HG03575 (cell line): ENCODE measurements around the gene RGL4.

Experiments
- ATAC-seq: cut with Tn5 transposase; IDR thresholded peaks from one replicate; pipeline ENCODE4 v1.9.1; 2021; ENCODE audit not compliant: unreplicated experiment, insufficient number of reproducible peaks, low FRiP score; ENCODE audit errors: extremely low read depth

The RGL4 gene

DNA sequence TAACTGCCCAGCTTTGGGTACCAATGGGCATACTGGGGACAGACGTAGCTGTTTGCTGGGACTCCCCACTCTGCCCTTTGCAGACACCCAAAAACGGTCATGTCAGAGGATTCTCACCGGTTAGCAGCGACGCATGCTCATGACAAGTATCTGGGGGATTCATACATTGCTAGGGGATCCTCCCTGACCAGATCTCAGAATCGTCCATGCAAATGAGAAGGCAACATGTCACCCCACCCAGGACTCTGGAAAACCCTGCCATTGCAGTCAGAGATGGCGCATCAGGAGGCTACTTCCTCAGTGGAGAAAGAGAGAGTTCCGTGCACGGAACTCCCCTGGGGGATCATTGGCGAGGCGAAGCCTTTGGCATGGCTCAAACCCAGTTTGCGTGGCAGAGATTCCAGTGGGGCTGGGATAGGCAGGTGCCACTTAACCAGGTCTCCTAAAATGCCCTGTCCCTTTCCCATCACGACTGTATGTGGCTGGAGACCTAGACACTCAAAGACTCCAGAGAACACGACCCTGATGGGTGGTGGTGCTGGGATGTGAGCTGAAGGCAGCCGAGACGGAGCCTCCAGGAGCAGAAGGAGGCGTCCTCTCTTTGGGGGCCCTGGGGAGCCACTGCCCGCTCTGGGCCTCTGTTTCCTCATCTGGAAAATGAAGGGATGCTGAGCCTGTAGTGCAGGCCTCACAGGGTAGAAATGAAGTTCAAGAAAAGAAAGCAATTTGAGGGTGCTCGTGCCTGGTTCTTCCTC lies 4.9 kb downstream of the RGL4 start:
- no peak for ATAC-seq

DNA sequence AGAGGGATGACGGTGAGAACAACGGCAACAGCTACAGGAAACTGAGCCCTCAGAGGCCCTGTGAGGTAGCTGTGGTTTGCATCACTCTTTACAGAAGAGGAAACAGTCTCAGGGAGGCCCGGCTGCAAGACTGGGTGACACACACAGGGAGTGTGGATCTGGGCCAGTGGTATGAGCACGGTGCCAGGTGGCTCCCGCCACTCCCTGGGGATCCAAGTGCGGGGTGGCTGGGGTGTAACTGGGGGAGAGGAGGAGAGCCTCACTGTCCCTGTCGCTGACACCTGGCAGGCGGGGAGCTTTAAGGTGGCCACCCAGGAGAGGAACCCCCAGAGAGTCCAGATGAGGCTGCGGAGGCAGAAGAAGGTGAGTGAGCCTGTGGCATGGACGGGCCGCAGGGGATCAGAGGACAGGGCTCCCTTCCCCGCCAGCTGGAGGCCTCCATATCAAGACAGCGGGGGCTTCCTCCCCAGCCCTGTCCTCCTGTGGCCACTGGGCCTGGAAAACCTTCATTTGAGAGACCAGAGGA lies 5.6 kb downstream of the RGL4 start:
- ATAC-seq: no peak

DNA sequence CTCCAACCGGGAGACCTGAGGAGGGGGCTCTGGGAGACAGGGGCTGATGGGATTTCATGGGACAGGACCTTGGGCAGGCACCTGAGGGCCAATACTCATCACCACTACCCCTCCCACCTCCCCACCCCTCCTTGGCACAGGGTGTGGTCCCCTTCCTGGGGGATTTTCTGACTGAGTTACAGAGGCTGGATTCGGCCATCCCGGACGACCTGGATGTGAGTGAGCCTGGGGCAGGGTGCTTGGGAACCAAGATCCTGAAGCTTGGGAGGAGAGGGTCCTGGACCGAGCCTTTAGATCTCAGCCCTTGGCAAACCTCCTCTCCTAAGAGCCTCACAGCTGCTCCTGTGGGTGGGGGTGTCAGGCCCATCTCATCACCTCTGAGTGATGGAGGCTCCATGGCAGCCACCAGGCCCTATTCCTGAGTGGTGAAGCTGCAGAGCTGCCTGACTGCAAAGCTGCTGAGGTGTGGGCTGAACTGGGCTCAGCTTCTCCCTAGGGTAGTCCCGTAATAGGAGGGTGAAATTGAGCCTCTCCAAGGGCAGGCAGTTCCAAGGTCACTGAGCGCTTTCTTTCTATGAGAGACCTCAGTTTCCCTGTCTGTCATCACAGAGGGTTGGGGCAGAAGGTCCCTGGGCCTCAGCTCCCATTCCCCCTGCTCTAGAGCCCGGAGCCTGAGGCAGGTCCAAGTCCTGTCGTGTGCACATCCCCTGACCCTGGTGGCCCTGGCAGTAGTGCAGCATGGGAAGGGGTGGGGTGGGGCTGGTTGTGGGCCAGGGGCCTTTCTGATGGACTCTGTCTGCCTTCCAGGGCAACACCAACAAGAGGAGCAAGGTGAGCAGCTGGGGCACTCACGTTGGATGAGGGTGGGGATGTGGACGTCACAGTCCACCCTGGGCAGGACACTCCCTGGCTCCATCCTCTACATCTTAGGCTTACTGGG lies 6.5 kb downstream of the RGL4 start:
- ATAC-seq: no peak

DNA sequence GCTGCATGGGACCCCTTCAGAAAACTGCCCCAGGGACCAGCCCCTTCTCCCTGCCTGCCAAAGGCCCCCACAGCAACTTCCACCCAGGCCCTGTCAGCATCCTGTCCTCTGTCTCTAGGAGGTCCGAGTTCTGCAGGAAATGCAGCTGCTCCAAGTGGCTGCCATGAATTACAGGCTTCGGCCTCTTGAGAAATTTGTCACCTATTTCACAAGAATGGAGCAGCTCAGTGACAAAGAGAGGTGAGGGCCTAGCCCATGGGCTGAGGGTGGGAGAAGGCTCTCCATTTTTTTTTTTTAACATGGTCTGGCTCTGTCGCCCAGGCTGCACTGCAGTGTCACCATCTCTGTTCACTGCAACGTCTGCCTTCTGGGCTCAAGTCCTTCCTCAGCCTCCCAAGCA lies 7.3 kb downstream of the RGL4 start:
- ATAC-seq: no peak

DNA sequence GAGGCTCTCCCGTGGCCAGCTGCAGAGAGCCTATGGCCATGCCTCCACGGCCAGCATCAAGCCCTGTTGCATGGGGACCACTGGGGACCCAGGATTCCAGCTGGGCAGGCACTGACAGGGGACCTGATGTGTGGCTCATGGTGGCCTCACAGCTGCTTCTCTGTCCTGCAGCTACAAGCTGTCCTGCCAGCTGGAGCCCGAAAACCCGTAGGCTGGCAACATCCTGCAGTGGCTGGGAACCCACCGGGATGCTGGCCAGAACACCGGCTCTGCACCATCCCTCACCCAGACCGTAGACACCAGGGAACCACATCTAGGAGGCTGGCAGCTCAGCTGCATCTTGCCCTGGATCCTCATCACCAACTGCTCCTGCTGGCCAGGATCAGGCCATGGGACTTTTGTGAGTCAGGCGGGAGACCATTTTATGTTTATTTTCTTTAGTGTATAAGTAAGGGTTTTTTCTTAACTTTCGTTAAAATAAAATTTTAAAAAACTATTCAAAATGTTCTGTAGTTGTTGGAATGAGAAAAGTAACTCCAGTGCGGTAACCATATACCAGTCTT lies 7.9 kb downstream of the RGL4 start:
- no peak for ATAC-seq

DNA sequence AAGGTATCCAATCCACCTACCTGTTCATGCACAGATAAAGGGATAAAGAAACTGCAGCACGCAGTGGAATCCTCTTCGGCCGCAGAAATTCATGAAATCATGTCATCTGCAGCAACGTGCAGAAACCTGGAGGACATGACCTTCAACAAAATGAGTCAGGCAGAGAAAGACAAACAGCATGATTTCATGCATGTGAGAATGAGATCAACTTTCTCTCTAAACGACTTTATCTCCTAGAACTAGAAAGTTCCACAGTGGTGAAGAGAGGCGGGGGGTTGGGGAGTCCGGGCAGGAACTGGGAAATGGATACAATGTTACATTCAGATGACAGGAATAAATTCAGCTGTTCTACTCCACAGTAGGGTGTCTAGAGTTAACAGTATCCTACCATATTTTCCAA lies 9.9 kb downstream of the RGL4 start:
- ATAC-seq: no peak

DNA sequence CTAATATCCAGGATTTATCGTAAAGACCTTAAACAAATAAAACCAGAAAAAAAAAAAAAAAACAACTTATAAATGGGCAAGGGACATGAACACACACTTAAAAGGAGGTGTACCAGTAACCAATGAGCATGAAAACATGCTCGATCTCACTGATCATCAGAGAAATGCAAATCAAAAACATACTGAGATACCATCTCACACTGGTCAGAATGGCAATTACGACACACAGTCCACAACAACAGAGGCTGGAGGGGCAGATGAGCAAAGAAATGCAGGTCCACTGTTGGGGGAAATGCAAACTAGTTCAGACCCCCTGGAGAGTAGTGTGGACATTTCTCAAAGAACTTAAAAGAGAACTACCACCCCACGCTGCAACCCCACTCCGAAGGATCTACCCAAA lies 13.2 kb downstream of the RGL4 start:
- no peak for ATAC-seq

DNA sequence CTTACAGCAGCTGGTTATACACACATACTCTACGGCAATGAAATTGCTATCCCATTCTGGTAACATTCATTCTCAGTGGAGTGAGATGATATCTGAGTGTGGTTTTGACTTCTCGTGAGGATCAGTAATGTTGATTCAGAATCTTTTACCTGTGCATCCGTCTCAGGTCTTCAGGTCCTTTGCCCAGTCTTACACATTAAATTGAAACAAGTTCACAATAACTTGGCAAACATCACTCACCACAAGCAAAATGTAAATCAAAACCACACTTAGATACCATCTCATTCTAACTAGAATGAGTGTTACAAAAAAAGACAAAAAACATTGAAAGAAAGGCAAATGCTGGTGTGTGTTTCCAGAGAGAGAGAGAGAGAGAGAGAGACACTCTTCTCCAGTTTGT lies 14.0 kb downstream of the RGL4 start:
- ATAC-seq: no peak

DNA sequence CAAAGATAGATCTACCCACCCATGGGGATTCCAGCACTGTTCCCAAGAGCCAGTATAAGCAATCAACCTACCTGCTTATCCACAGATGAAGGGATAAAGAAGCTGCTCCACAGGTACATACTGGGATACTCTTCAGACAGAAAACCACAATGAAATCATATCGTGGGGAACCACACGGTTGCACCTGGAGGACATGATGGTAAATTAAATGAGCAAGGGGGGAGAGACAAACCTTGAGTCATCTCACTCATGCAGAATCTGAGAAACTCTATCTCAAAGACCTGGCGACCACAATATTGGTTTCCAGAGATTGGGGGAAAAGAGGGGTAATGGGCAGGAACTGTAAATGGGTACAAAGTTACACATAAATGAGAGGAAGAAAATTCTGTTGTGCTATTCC lies 14.5 kb downstream of the RGL4 start:
- ATAC-seq: no peak

DNA sequence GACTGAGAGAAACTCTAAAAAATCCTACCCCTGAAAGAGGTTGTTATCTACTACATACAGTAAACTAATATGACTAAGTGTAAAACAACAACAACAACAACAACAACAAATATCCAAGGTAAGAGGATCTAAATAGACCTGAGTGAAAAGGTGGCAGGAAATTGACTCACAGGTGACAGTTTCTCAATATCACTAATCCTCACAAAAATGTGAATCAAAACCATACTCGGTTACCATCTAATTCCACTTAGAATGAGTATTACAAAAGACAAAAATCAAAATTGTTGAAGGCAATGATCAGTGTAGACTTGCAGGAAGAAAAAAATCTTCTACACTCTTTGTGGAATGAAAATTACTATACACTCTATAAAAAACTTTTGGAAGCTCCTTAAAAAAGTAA lies 17.5 kb downstream of the RGL4 start:
- no peak for ATAC-seq

DNA sequence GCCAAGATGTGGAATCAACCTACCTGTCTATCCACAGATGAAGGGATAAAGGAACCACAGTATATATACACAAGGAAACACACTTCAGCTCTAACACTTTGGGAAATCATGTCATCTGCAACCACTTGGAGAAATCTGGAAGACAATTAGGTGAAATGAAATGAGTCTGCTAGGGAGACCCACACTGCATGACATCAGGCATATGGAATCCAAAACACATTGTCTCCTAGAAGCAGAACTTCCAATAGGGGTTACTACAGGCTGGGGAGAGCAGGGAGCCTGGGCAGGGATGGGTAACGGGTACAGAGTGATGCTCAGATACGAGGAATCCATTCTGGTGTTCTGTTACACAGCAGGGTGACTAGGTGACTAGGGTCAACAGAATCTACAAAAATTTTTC lies 18.3 kb downstream of the RGL4 start:
- ATAC-seq: no peak

DNA sequence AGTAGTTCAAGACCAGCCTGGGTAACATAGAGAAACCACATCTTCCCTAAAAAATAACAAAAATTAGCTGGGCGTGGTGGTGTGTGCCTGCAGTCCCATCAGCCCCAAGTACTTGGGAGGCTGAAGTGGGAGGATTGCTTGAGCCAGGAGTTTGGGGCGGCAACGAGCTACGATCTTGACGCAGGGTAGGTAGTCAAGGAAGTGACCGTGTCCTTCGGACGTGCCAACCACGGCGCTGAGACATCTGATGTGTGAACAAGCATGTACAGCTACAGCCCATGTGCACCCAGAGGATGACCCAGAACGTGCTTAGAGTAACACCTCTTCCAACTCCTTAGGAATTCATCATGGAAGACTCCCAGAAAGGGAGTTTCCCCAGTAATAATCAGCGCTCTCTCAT lies 21.4 kb downstream of the RGL4 start:
- no peak for ATAC-seq

DNA sequence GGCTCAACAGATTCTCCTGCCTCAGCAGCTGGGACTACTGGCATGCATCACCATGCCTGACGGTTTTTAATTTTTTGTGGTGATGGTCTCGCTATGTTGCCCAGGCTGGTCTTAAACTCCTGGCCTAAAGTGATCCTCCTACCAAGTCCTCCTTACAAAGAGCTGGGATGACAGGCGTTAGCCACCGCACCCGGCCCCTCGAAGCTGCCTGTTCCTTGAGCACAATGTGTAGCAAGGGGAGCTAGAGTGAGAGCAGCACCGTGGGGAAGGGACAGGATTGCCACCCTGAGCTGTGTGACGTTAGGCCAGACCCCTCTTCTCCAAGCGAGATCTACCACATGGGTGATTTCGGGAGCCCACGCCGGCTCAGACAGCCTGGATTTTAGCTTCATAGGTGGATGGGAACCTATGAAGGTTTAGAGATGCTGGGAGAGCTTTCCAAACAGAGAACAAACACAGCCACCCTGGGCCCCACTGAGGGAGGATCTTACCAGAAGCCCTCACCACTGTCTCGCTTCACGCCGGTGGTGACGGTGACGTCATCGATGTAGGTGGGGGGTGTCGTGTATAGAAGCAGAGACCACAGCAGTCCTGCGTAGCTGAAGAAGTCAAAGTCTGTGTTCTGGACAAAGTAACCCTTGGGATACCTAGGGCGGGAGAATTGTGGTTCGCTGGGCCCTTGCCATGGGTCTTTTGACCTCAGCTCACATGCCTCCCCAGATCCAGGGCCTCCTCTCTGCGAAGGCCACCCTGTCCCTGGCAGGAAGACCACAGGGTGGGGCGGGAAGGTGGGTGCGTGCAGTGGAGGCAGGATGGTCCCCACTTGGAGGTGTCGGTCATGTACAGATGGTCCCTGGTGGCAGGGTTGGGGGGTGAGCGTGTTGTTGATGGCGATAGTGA lies 23.1 kb downstream of the RGL4 start:
- no peak for ATAC-seq

DNA sequence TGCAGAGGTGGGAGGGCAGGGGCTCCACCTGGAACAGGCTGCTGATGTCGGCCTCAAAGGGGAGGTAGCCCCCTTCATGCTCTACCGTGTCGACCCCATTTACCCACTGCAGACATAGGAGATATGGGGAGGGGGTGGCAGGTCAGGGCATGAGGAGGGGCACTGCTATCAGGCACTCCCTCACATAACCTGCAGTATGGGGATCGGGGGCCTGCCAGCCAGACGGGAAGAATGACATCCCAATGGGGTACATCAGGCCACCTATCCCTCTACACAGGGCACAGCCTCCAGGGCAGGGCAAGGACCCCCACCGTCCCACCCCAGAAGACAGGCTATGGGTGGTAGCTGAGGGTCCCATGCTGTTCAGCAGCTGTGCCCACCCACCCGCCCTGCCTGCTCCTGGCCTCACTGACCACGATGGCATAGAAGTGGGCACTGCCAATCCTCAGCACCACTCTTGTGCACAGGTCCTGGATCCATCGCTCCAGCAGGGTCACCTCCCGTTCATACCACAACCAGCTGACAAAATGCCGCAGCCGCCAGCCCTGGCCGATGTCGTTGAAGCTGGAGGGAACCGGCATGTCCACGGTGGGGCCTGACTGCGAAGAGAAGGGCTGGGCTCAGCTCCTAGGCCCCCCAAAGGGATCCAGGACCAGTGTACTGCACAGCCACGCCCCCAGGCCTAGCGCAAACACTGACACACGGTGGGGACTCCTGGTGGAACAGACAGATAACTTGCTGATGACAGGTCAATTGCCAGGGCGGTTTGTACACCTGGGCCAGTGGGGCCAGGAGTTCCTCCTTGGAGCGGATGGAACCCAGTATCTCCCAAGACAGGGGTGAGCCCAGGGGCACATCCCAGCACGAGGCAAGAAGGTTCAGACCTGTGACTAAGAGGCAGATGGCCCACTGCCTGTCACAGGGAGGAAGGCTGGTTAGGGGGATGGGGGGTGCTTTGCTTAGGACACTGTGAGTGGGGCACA lies 24.1 kb downstream of the RGL4 start:
- ATAC-seq: no peak

DNA sequence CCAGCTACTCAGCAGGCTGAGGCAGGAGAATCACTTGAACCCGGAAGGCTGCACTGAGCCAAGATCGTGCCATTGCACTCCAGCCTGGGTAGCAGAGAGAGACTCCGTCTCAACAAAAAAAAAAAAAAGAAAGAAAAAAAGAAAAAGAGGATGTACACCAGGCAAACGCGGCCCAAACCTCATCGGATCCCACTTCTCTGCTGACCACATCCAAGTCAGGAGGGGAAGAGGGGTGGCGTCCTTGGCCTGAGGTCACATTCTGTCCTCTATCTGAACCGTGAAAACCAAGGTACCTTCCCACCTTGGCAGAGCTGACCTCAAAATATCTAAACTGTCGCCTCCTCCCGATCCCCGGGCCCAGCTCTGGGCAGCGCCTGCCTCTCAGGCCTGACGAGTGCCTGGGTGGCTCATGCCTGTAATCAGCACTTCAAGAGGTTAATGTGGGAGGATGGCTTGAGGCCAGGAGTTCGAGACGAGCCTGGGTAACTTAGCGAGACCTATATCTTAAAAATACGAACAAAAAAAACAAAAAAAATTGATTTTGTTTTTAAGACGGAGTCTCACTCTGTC lies 25.1 kb downstream of the RGL4 start:
- no peak for ATAC-seq

DNA sequence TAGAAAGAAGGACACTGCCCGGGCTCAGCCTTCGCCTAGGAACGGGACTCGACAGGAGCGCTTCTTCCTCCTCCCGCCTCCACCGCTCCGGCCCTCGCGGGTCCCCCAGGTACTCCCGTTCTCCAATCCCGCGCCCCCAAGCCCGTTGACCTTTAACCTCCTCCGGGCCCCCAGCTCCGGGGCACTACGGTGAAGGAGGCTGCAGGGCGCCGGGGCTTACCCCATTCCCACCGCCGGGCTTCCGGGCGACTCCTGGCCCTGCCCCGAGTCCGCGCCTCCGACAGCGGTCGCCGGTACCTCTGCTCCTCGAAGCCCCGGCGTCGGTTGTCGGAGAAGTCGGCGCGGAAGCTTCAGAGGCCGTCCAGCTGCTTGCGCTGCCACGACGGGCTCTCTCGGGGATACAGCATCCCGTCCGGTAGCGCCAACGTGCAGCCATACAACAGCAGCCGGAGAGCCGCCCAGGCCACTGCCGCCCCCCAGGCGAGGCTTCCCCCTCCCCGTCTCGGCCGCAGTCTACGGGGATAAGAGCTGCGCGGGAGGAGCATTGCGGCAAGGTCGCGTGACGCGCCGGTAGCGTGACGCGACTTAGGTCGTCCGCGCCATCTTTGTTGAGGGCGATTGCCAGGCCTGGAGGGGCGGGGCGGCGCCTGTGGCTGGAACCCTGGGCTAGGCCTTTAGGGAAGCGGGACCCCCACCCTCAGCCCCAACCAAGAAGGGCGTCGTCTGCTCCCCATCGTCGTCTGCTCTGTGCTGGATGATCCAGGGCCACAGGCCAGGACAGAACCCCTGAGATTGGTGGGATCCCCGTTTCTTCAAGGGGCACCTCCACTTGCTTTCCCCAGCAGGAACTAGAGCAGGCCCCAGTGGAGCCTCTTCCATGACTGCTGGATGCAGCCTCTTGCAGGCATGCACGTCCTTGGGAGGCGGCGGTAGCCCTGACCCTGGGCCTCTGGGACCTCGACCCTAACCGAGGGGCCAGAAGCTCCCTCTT lies 26.3 kb downstream of the RGL4 start:
- ATAC-seq: no peak
